Measurements from ENCODE around the gene KLRB1. TPM values are rescaled to one million over a fixed set of nuclear protein-coding genes. Genes with fewer than 3 reads are reported as not detected.
A peak's percentile ranks its signal among the peaks of the same experiment; 100 is the strongest.
"Not testable (repeated sequence)": the region's sequence is repeated elsewhere in the genome, so short reads cannot be mapped to it uniquely, and the experiment has no call there.

KLRB1 gene
- total RNA-seq, 3 donors from 2014 or later (not counting 1 experiment from before 2014, with no cell fraction given), result 194 to 310 (median 216) TPM

DNA sequence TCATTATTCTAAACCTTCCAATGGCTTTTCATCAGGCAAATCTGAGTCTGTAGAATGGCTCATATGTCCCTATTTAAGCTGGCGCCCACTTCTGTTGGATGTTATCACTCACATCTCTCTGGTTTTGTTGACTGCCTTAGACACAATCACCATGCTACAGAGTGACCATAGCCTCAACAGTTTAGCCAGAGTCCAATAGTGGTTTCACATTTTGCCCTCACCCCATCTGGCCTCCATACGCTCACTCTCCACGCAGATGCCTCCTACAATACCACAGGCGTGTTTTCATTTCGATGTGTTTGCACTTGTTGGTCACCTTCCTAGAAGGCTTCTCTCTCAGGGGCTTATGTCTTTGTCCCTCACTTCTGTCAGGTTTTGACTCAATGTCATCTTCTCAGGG lies 3.4 kb downstream of the KLRB1 start:
- Mint-ChIP-seq H3K27ac (peak overlapping the region; percentile 91 to 97), H3K36me3 (peaks cover 25% of the 10 kb centered on the region), H3K9me3 (no peaks in the 10 kb centered on the region), H3K4me1 (peaks cover 75 to 78% of the 10 kb centered on the region in 2 donors), H3K27me3 (ENCODE audit: low read depth in 2 of 2) (no peaks in the 10 kb centered on the region), H3K4me3 (peak overlapping the region; percentile 90)
- H3K36me3 ChIP-seq (ENCODE audit: control insufficient read depth, insufficient read depth, low read length), result peaks cover 13% of the 10 kb centered on the region
- TF ChIP-seq, protein P1, sequence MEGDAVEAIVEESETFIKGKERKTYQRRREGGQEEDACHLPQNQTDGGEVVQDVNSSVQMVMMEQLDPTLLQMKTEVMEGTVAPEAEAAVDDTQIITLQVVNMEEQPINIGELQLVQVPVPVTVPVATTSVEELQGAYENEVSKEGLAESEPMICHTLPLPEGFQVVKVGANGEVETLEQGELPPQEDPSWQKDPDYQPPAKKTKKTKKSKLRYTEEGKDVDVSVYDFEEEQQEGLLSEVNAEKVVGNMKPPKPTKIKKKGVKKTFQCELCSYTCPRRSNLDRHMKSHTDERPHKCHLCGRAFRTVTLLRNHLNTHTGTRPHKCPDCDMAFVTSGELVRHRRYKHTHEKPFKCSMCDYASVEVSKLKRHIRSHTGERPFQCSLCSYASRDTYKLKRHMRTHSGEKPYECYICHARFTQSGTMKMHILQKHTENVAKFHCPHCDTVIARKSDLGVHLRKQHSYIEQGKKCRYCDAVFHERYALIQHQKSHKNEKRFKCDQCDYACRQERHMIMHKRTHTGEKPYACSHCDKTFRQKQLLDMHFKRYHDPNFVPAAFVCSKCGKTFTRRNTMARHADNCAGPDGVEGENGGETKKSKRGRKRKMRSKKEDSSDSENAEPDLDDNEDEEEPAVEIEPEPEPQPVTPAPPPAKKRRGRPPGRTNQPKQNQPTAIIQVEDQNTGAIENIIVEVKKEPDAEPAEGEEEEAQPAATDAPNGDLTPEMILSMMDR (IDR thresholded peaks at IDR 0.05), result no peak
- intact Hi-C loops (cut with micrococcal nuclease), result no loop called here
- peaks cover 2% of the 10 kb centered on the region for H3K4me1 ChIP-seq (ENCODE audit: control insufficient read depth, insufficient read depth, low read length)
- DNase-seq (peak; percentile 19 to 21), ATAC-seq (peak; percentile 45 to 81 (median 51))
- WGBS (ENCODE audit: insufficient coverage), result 36% methylated on average over 5 of the region's 5 CpGs
- peak overlapping the region; percentile 2 for H3K4me3 ChIP-seq (ENCODE audit: low read length)
- H3K9me3 ChIP-seq (ENCODE audit: control insufficient read depth, insufficient read depth, low read length), result no peaks in the 10 kb centered on the region
- peak overlapping the region; percentile 79 for H3K27ac ChIP-seq (ENCODE audit: low read length)
- H3K27me3 ChIP-seq (ENCODE audit: control insufficient read depth, insufficient read depth, low read length), result no peaks in the 10 kb centered on the region

DNA sequence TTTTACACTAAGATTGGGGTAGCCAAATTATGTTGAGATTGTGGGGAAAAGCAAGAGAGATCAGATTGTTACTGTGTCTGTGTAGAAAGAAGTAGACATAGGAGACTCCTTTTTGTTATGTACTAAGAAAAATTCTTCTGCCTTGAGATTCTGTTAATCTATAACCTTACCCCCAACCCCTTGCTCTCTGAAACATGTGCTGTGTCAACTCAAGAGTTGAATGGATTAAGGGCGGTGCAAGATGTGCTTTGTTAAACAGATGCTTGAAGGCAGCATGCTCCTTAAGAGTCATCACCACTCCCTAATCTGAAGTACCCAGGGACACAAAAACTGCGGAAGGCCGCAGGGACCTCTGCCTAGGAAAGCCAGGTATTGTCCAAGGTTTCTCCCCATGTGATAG lies 7.3 kb downstream of the KLRB1 start:
- Mint-ChIP-seq H3K27ac (peak overlapping the region; percentile 90 to 97), H3K4me1 (peaks cover 74 to 78% of the 10 kb centered on the region in 2 donors), H3K4me3 (peak overlapping the region; percentile 56), H3K36me3 (peaks cover 45% of the 10 kb centered on the region)
- H3K27ac ChIP-seq (ENCODE audit: low read length); H3K4me1 ChIP-seq (ENCODE audit: control insufficient read depth, insufficient read depth, low read length); ATAC-seq; H3K9me3 ChIP-seq (ENCODE audit: control insufficient read depth, insufficient read depth, low read length); DNase-seq; H3K27me3 ChIP-seq (ENCODE audit: control insufficient read depth, insufficient read depth, low read length); H3K9me3 Mint-ChIP-seq; H3K4me3 ChIP-seq (ENCODE audit: low read length); H3K27me3 Mint-ChIP-seq (ENCODE audit: low read depth in 2 of 2); intact Hi-C loops (cut with micrococcal nuclease): not testable (repeated sequence)
- WGBS (ENCODE audit: insufficient coverage), result 100% methylated on average over 1 of the region's 3 CpGs
- peaks cover 50% of the 10 kb centered on the region for H3K36me3 ChIP-seq (ENCODE audit: control insufficient read depth, insufficient read depth, low read length)

DNA sequence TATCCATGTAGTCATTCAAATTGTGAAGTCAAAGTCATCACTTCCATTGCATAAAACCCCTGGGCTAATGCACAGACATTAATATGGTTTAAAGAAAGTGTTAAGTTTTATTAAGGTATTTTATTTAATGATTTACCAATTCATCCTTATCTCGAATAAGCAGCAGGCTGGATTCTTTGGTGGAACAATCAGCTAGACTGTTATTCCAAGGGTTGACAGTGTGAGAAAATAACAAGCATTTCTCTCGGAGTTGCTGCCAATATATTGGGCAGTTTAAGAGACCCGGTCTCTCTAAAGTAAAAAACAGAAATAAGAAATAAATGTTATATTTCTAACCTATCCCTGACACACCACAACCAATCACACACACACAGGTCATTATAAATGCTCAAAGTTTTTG lies 9.4 kb downstream of the KLRB1 start:
- Histone ChIP-seq H3K27me3 (ENCODE audit: control insufficient read depth, insufficient read depth, low read length) (no peaks in the 10 kb centered on the region), H3K4me1 (ENCODE audit: control insufficient read depth, insufficient read depth, low read length) (no peaks in the 10 kb centered on the region), H3K27ac (ENCODE audit: low read length) (peak overlapping the region; percentile 25), H3K4me3 (ENCODE audit: low read length) (no peak overlapping the region), H3K36me3 (ENCODE audit: control insufficient read depth, insufficient read depth, low read length) (peaks cover 64% of the 10 kb centered on the region), H3K9me3 (ENCODE audit: control insufficient read depth, insufficient read depth, low read length) (no peaks in the 10 kb centered on the region)
- intact Hi-C loops (cut with micrococcal nuclease), result no loop called here
- Mint-ChIP-seq H3K4me3 (no peak overlapping the region), H3K36me3 (peaks cover 65% of the 10 kb centered on the region), H3K27ac (peak overlapping the region; percentile 90 to 97), H3K4me1 (peaks cover 55 to 76% of the 10 kb centered on the region in 2 donors), H3K9me3 (no peaks in the 10 kb centered on the region), H3K27me3 (ENCODE audit: low read depth in 2 of 2) (no peaks in the 10 kb centered on the region)
- ATAC-seq (no peak), DNase-seq (no peak)
- 93% methylated on average over 2 of the region's 3 CpGs for WGBS (ENCODE audit: insufficient coverage)
- TF ChIP-seq, protein P1 (IDR thresholded peaks at IDR 0.05), result no peak

DNA sequence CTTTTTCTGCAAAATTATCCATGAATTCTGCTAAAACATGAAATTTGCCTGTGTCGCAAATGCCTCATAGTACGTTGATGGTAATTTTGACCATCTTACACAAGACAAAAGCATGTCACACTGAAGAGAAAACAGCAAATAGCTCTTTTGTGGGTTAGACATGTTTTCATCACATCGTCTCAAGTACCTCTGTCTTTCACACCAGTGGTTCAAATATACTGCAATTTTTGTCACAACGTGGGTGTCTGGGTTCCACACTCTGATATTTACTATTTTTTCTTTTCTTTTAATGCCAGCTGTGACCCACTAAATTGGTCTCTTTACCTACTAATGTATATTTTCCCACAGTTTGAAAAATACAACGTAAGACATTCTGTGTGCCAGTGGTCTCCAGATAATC lies 10.4 kb downstream of the KLRB1 start:
- no peaks in the 10 kb centered on the region for H3K4me1 ChIP-seq (ENCODE audit: control insufficient read depth, insufficient read depth, low read length)
- DNase-seq (no peak), ATAC-seq (peak; percentile 87 to 96 (median 92))
- Mint-ChIP-seq H3K36me3 (peaks cover 63% of the 10 kb centered on the region), H3K27me3 (ENCODE audit: low read depth in 2 of 2) (no peaks in the 10 kb centered on the region), H3K27ac (peak overlapping the region; percentile 90 to 97), H3K4me1 (peaks cover 48 to 76% of the 10 kb centered on the region in 2 donors), H3K4me3 (peak overlapping the region; percentile 74), H3K9me3 (no peaks in the 10 kb centered on the region)
- H3K9me3 ChIP-seq (ENCODE audit: control insufficient read depth, insufficient read depth, low read length), result no peaks in the 10 kb centered on the region
- no peak overlapping the region for H3K4me3 ChIP-seq (ENCODE audit: low read length)
- no peaks in the 10 kb centered on the region for H3K27me3 ChIP-seq (ENCODE audit: control insufficient read depth, insufficient read depth, low read length)
- peak overlapping the region; percentile 61 for H3K27ac ChIP-seq (ENCODE audit: low read length)
- TF ChIP-seq, protein P1 (IDR thresholded peaks at IDR 0.05), result no peak
- H3K36me3 ChIP-seq (ENCODE audit: control insufficient read depth, insufficient read depth, low read length), result peaks cover 61% of the 10 kb centered on the region
- 47% methylated on average over 5 of the region's 5 CpGs for WGBS (ENCODE audit: insufficient coverage)
- intact Hi-C loops (cut with micrococcal nuclease), result loop anchor here (1.0 kb wide), 1 partner anchor 10 kb away; the partner anchor contains the start of gene KLRB1
